GM10847 (cell line): Measurements from ENCODE around the gene MED9.

Experiments used
- POLR2A ChIP-seq: IDR thresholded peaks from 2 replicates; pipeline ENCODE4 v1.6.1; 2011; ENCODE audit not compliant: insufficient read length; ENCODE audit errors: extremely low read depth

Gene MED9

GRCh38 chr17:17496189-17497064 is 19.6 kb downstream of the MED9 start, which contains the start of gene RASD1:
Gene RASD1, minus strand, starts transcription at chr17:17496395. Its CDS starts 214 bp downstream, at chr17:17496181.
- TF ChIP-seq POLR2A: peak; percentile 23

- no peak for TF ChIP-seq POLR2A
Observed at GRCh38 chr17:17497065-17497844, 20.5 kb downstream of the MED9 start.

- no peak for TF ChIP-seq POLR2A
Observed at GRCh38 chr17:17497845-17498520, 21.2 kb downstream of the MED9 start.

- TF ChIP-seq POLR2A: no peak
Observed at GRCh38 chr17:17498606-17499301, 22.0 kb downstream of the MED9 start.

GRCh38 chr17:17499402-17500145 is 22.8 kb downstream of the MED9 start:
- no peak for TF ChIP-seq POLR2A

- no peak for TF ChIP-seq POLR2A
Observed at GRCh38 chr17:17500999-17501605, 24.3 kb downstream of the MED9 start.

- TF ChIP-seq POLR2A: no peak
Observed at GRCh38 chr17:17502741-17503565, 26.2 kb downstream of the MED9 start.

- no peak for TF ChIP-seq POLR2A
Observed at GRCh38 chr17:17503566-17504130, 26.8 kb downstream of the MED9 start.

- TF ChIP-seq POLR2A: no peak
Observed at GRCh38 chr17:17504341-17505140, 27.7 kb downstream of the MED9 start.

- TF ChIP-seq POLR2A: no peak
Observed at GRCh38 chr17:17505151-17505550, 28.4 kb downstream of the MED9 start.

- no peak for TF ChIP-seq POLR2A
Observed at GRCh38 chr17:17505610-17506171, 28.9 kb downstream of the MED9 start.
